RWPE1 (cell line): Measurements from ENCODE around the gene TSPO.
"Not testable (repeated sequence)": the region's sequence is repeated elsewhere in the genome, so short reads cannot be mapped to it uniquely, and the experiment has no call there.

Source experiments
- CTCF ChIA-PET: fragments of 350-600 bp; sonication (Branson Sonifier 250); formaldehyde crosslinking; extraction: SDS; loops from one replicate; lab custom pipeline; 2021; lab: Yijun Ruan, JAX
- POLR2A ChIA-PET: fragments of 400-600 bp; formaldehyde crosslinking; extraction: SDS; loops from one replicate; lab custom pipeline; 2020; ENCODE audit warnings: antibody characterized with exemption; ENCODE audit not compliant: low non-redundant PET; lab: Yijun Ruan, JAX
- DNase-seq: peaks from one replicate; pipeline ENCODE4 v3.0.0; 2012; ENCODE audit warnings: low spot score
- H3K27ac ChIP-seq: fragments of 450-650 bp; 2 replicates; pipeline ENCODE4 v1.5.1; 2017
- CTCF ChIP-seq: fragments of 450-650 bp; conservative IDR thresholded peaks from 2 replicates; pipeline ENCODE4 v1.5.1; 2017; ENCODE audit warnings: low read depth, mild to moderate bottlenecking

Gene TSPO

DNA sequence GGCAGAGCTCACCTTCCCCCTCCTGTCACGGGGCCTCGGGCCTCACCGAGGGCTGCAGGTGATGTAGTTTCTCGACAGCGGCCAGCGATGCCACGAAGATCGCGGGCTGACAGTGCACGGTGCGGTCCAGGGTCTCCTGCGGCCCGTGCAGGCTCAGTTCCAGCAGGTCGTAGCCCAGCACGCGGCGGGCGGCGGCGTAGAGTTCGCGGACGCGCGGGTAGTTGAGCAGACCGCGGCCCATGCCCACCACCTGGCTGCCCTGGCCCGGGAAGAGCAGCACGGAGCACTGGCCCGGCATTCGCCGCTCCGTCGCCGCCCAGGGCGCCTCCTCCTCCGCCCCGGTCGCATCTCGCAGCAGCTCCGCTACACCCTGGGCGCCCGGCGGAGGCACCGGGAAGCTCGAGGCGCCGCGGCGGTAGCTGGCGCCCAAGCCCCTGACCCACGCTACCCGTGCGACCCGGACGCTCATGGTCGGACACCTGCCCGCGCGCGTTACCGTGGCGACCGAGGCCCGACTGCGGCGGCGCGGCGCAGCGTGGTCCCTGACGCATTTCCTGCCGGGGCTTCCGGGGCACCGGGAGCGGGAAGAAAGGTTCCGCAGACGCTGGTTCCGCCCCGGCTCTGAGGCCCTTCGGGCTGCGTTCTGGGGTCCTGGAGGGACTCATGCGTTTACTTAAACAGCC lies 8.3 kb upstream of the TSPO start, which contains the start of gene MCAT:
MCAT (minus strand) TSS at position 519 of the 683 bp plus-strand sequence; CDS start at position 469, 50 bp downstream.
- H3K27ac ChIP-seq, result peak within 1 kb of the TSS; percentile 72
- ChIA-PET CTCF (no interaction called here), POLR2A (no interaction called here)
- DNase-seq, result peak; percentile 54
- TF ChIP-seq CTCF, result no peak

GRCh38 chr22:43144949-43145348 lies 6.4 kb upstream of the TSPO start:
- no peak overlapping the region for H3K27ac ChIP-seq
- ChIA-PET POLR2A (no interaction called here), CTCF (interaction anchor here (0.6 kb wide), 1 partner anchor 35 kb away, joined by 3 read pairs; no protein-coding TSS in a partner anchor)
- no peak for DNase-seq
- no peak for TF ChIP-seq CTCF

DNA sequence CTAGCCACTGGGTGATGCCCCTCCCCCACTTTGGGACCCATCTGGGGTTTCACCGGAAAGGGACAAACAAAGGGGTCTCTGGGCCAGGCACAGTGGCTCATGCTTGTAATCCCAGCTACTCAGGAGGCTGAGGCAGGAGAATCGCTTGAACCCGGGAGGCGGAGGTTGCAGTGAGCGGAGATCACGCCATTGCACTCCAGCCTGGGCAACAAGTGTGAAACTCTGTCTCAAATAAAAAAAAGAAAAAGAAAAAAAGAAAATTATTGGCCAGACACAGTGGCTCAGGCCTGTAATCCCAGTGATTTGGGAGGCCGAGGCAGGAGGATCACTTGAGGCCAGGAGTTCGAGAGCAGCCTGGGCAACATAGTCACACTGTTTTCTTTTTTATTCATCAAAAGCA lies 6.0 kb upstream of the TSPO start:
- CTCF ChIA-PET, result interaction anchor here (0.6 kb wide), 1 partner anchor 10 kb away, joined by 3 read pairs; no protein-coding TSS in a partner anchor
- DNase-seq, POLR2A ChIA-PET, H3K27ac ChIP-seq: not testable (repeated sequence)

GRCh38 chr22:43146332-43146731 lies 5.0 kb upstream of the TSPO start:
- POLR2A ChIA-PET, DNase-seq, H3K27ac ChIP-seq, CTCF ChIA-PET: not testable (repeated sequence)

GRCh38 chr22:43147821-43148220 lies 3.5 kb upstream of the TSPO start:
- POLR2A ChIA-PET, result no interaction called here
- no peak for TF ChIP-seq CTCF

GRCh38 chr22:43148581-43148980 lies 2.8 kb upstream of the TSPO start:
- CTCF ChIA-PET, result no interaction called here
- no peak for TF ChIP-seq CTCF
- DNase-seq, result no peak
- POLR2A ChIA-PET, result no interaction called here
- peak overlapping the region; percentile 36 for H3K27ac ChIP-seq

More at GRCh38 chr22:43147821-43148220, 3.5 kb upstream of the TSPO start:
- CTCF ChIA-PET, result no interaction called here
- DNase-seq, result no peak
- no peak overlapping the region for H3K27ac ChIP-seq

DNA sequence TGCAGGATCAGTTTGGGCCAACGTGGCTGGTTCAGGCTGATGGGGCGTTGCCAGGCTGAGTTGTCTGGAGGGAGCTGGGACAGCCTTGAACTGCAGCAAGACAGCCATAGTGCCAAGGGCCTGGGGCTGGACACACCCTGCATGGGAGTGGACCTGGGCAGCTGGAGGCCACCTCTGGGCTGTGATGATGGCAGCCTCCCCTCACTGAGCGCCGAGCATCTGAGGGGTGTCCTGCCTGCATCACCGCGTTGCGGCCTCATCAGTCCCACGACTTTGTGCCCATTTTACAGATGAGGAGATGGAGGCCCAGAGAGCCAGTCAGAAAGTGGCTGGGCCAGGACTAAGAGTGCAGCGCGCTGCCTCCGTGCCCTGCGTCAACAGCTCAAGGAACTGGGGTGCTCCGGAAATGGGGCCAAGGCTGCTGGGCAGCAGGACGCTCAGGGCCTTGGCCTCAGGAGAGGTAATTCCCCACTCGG lies 590 bp upstream of the TSPO start:
- POLR2A ChIA-PET, result interaction anchor here (0.6 kb wide), 1 partner anchor 568 kb away, joined by 3 read pairs; no protein-coding TSS in a partner anchor
- peak overlapping the region; percentile 98 for H3K27ac ChIP-seq
- CTCF ChIA-PET, result interaction anchor here (1.2 kb wide), 1 partner anchor 15 kb away, joined by 3 read pairs; no protein-coding TSS in a partner anchor
- no peak for DNase-seq
- no peak for TF ChIP-seq CTCF
